ENCODE data around the gene SGCE.

The SGCE gene

GRCh38 chr7:94579470-94579869, 76.5 kb downstream of the SGCE start:
- Mint-ChIP-seq H3K36me3 (ENCODE audit: low read depth) (peaks cover 57% of the 10 kb centered on the region), H3K27me3 (no peaks in the 10 kb centered on the region), H3K9me3 (peaks cover 12% of the 10 kb centered on the region), H3K4me3 (no peak overlapping the region), H3K4me1 (ENCODE audit: low read depth) (peaks cover 5% of the 10 kb centered on the region), H3K27ac (no peak overlapping the region)
- DNase-seq: no peak

- Mint-ChIP-seq H3K36me3 (ENCODE audit: low read depth) (peaks cover 65% of the 10 kb centered on the region), H3K27me3 (no peaks in the 10 kb centered on the region), H3K4me3 (no peak overlapping the region), H3K27ac (no peak overlapping the region), H3K9me3 (peaks cover 19% of the 10 kb centered on the region), H3K4me1 (ENCODE audit: low read depth) (peaks cover 5% of the 10 kb centered on the region)
- no peak for DNase-seq
Observed at GRCh38 chr7:94578614-94579013, 77.3 kb downstream of the SGCE start.

- H3K27ac Mint-ChIP-seq: no peak overlapping the region
- H3K9me3 Mint-ChIP-seq: peaks cover 23% of the 10 kb centered on the region
- peaks cover 5% of the 10 kb centered on the region for H3K4me1 Mint-ChIP-seq (ENCODE audit: low read depth)
- H3K4me3 Mint-ChIP-seq: no peak overlapping the region
- no peak for DNase-seq
- H3K27me3 Mint-ChIP-seq: no peaks in the 10 kb centered on the region
- H3K36me3 Mint-ChIP-seq (ENCODE audit: low read depth): peaks cover 78% of the 10 kb centered on the region
Observed at GRCh38 chr7:94577357-94577756, 78.6 kb downstream of the SGCE start.

GRCh38 chr7:94576316-94576715, 79.6 kb downstream of the SGCE start:
- H3K27ac Mint-ChIP-seq: no peak overlapping the region
- peaks cover 23% of the 10 kb centered on the region for H3K9me3 Mint-ChIP-seq
- DNase-seq: no peak
- peaks cover 88% of the 10 kb centered on the region for H3K36me3 Mint-ChIP-seq (ENCODE audit: low read depth)
- H3K4me3 Mint-ChIP-seq: no peak overlapping the region
- H3K27me3 Mint-ChIP-seq: no peaks in the 10 kb centered on the region
- H3K4me1 Mint-ChIP-seq (ENCODE audit: low read depth): peaks cover 5% of the 10 kb centered on the region

GRCh38 chr7:94575646-94576045, 80.3 kb downstream of the SGCE start:
- no peak overlapping the region for H3K27ac Mint-ChIP-seq
- no peaks in the 10 kb centered on the region for H3K27me3 Mint-ChIP-seq
- peaks cover 5% of the 10 kb centered on the region for H3K4me1 Mint-ChIP-seq (ENCODE audit: low read depth)
- H3K9me3 Mint-ChIP-seq: peaks cover 23% of the 10 kb centered on the region
- no peak overlapping the region for H3K4me3 Mint-ChIP-seq
- DNase-seq: no peak
- peaks cover 94% of the 10 kb centered on the region for H3K36me3 Mint-ChIP-seq (ENCODE audit: low read depth)

GRCh38 chr7:94571816-94572215, 84.1 kb downstream of the SGCE start:
- no peaks in the 10 kb centered on the region for H3K4me1 Mint-ChIP-seq (ENCODE audit: low read depth)
- peaks cover 29% of the 10 kb centered on the region for H3K9me3 Mint-ChIP-seq
- no peak overlapping the region for H3K27ac Mint-ChIP-seq
- peaks cover 81% of the 10 kb centered on the region for H3K36me3 Mint-ChIP-seq (ENCODE audit: low read depth)
- no peak for DNase-seq
- no peak overlapping the region for H3K4me3 Mint-ChIP-seq
- no peaks in the 10 kb centered on the region for H3K27me3 Mint-ChIP-seq

GRCh38 chr7:94567396-94567795, 88.5 kb downstream of the SGCE start:
- no peak overlapping the region for H3K27ac Mint-ChIP-seq
- no peaks in the 10 kb centered on the region for H3K27me3 Mint-ChIP-seq
- H3K36me3 Mint-ChIP-seq (ENCODE audit: low read depth): peaks cover 43% of the 10 kb centered on the region
- no peak overlapping the region for H3K4me3 Mint-ChIP-seq
- peaks cover 6% of the 10 kb centered on the region for H3K9me3 Mint-ChIP-seq
- H3K4me1 Mint-ChIP-seq (ENCODE audit: low read depth): no peaks in the 10 kb centered on the region
- no peak for DNase-seq

- no peak for DNase-seq
- Mint-ChIP-seq H3K4me1 (ENCODE audit: low read depth) (no peaks in the 10 kb centered on the region), H3K36me3 (ENCODE audit: low read depth) (peaks cover 26% of the 10 kb centered on the region), H3K4me3 (no peak overlapping the region), H3K9me3 (peaks cover 6% of the 10 kb centered on the region), H3K27ac (no peak overlapping the region), H3K27me3 (no peaks in the 10 kb centered on the region)
Observed at GRCh38 chr7:94565247-94565894, 90.6 kb downstream of the SGCE start.

GRCh38 chr7:94562525-94562924, 93.4 kb downstream of the SGCE start:
- H3K4me1 Mint-ChIP-seq (ENCODE audit: low read depth): no peaks in the 10 kb centered on the region
- no peak overlapping the region for H3K4me3 Mint-ChIP-seq
- H3K27me3 Mint-ChIP-seq: no peaks in the 10 kb centered on the region
- no peak overlapping the region for H3K27ac Mint-ChIP-seq
- no peaks in the 10 kb centered on the region for H3K9me3 Mint-ChIP-seq
- no peak for DNase-seq
- H3K36me3 Mint-ChIP-seq (ENCODE audit: low read depth): peaks cover 23% of the 10 kb centered on the region

GRCh38 chr7:94561841-94562514, 94.0 kb downstream of the SGCE start:
- no peaks in the 10 kb centered on the region for H3K27me3 Mint-ChIP-seq
- H3K4me3 Mint-ChIP-seq: no peak overlapping the region
- H3K4me1 Mint-ChIP-seq (ENCODE audit: low read depth): no peaks in the 10 kb centered on the region
- H3K9me3 Mint-ChIP-seq: no peaks in the 10 kb centered on the region
- no peak overlapping the region for H3K27ac Mint-ChIP-seq
- no peak for DNase-seq
- peaks cover 28% of the 10 kb centered on the region for H3K36me3 Mint-ChIP-seq (ENCODE audit: low read depth)

GRCh38 chr7:94559972-94560371, 96.0 kb downstream of the SGCE start:
- no peaks in the 10 kb centered on the region for H3K27me3 Mint-ChIP-seq
- no peak for DNase-seq
- no peaks in the 10 kb centered on the region for H3K9me3 Mint-ChIP-seq
- no peak overlapping the region for H3K4me3 Mint-ChIP-seq
- H3K36me3 Mint-ChIP-seq (ENCODE audit: low read depth): peaks cover 47% of the 10 kb centered on the region
- no peak overlapping the region for H3K27ac Mint-ChIP-seq
- no peaks in the 10 kb centered on the region for H3K4me1 Mint-ChIP-seq (ENCODE audit: low read depth)

- no peak overlapping the region for H3K27ac Mint-ChIP-seq
- H3K4me3 Mint-ChIP-seq: no peak overlapping the region
- no peaks in the 10 kb centered on the region for H3K9me3 Mint-ChIP-seq
- no peaks in the 10 kb centered on the region for H3K4me1 Mint-ChIP-seq (ENCODE audit: low read depth)
- H3K27me3 Mint-ChIP-seq: no peaks in the 10 kb centered on the region
- H3K36me3 Mint-ChIP-seq (ENCODE audit: low read depth): peaks cover 60% of the 10 kb centered on the region
- no peak for DNase-seq
Observed at GRCh38 chr7:94557215-94557614, 98.7 kb downstream of the SGCE start.

GRCh38 chr7:94556028-94556427, 99.9 kb downstream of the SGCE start:
- H3K27me3 Mint-ChIP-seq: no peaks in the 10 kb centered on the region
- no peaks in the 10 kb centered on the region for H3K9me3 Mint-ChIP-seq
- no peak overlapping the region for H3K4me3 Mint-ChIP-seq
- H3K4me1 Mint-ChIP-seq (ENCODE audit: low read depth): no peaks in the 10 kb centered on the region
- H3K36me3 Mint-ChIP-seq (ENCODE audit: low read depth): peaks cover 65% of the 10 kb centered on the region
- DNase-seq: no peak
- H3K27ac Mint-ChIP-seq: no peak overlapping the region

- no peak for DNase-seq
- no peaks in the 10 kb centered on the region for H3K4me1 Mint-ChIP-seq (ENCODE audit: low read depth)
- peaks cover 48% of the 10 kb centered on the region for H3K36me3 Mint-ChIP-seq (ENCODE audit: low read depth)
- no peak overlapping the region for H3K27ac Mint-ChIP-seq
- no peaks in the 10 kb centered on the region for H3K9me3 Mint-ChIP-seq
- no peaks in the 10 kb centered on the region for H3K27me3 Mint-ChIP-seq
- no peak overlapping the region for H3K4me3 Mint-ChIP-seq
Observed at GRCh38 chr7:94547126-94547525, 108.8 kb downstream of the SGCE start.

- no peaks in the 10 kb centered on the region for H3K9me3 Mint-ChIP-seq
- H3K4me3 Mint-ChIP-seq: no peak overlapping the region
- no peaks in the 10 kb centered on the region for H3K4me1 Mint-ChIP-seq (ENCODE audit: low read depth)
- H3K36me3 Mint-ChIP-seq (ENCODE audit: low read depth): peaks cover 55% of the 10 kb centered on the region
- H3K27ac Mint-ChIP-seq: no peak overlapping the region
- no peaks in the 10 kb centered on the region for H3K27me3 Mint-ChIP-seq
- no peak for DNase-seq
Observed at GRCh38 chr7:94540428-94540827, 115.5 kb downstream of the SGCE start.
